K562 (cell line): ENCODE measurements around the gene CZIB.

Experiments
- CTCF ChIP-seq, 3 experiments: IDR thresholded peaks in 2 of 3; conservative IDR thresholded peaks in 1 of 3; 2 replicates each; pipeline ENCODE4 v1.5.1; 2011 to 2012; ENCODE audit warnings: low read length in 3 of 3, mild to moderate bottlenecking in 3 of 3, control low read depth in 2 of 3, improper control_type of control experiment in 1 of 3, inconsistent platforms in 1 of 3, low read depth in 1 of 3, mixed read lengths in 1 of 3, moderate library complexity in 1 of 3; ENCODE audit not compliant: insufficient read depth in 2 of 3
- GABPA ChIP-seq: fragments of 200-800 bp; sonication (Bioruptor generic); conservative IDR thresholded peaks from 2 replicates; pipeline ENCODE4 v1.6.1; 2016; ENCODE audit warnings: low read depth, missing genetic modification characterization, missing compliant biosample characterization
- MTA3 ChIP-seq: fragments of 450-650 bp; formaldehyde crosslinking; IDR thresholded peaks from 2 replicates; pipeline ENCODE4 v1.6.1; 2017; ENCODE audit warnings: mild to moderate bottlenecking, borderline replicate concordance
- POLR2A ChIP-seq: fragments of 450-650 bp; conservative IDR thresholded peaks from 2 replicates; pipeline ENCODE4 v1.6.1; 2016
- SMARCE1 ChIP-seq: fragments of 450-650 bp; IDR thresholded peaks from 2 replicates; pipeline ENCODE4 v1.7.1; 2016; ENCODE audit warnings: mild to moderate bottlenecking

- TF ChIP-seq MTA3 (no peak), POLR2A (no peak), CTCF (IDR thresholded peaks at IDR 0.05 in 2 of 3, conservative IDR thresholded peaks at IDR 0.05 in 1 of 3; ENCODE audit: insufficient read depth in 2 of 3, low read depth in 1 of 3, low read length in 3 of 3) (no peak), SMARCE1 (no peak), GABPA (tag) (no peak)
These were observed 47.3 kb upstream of the CZIB start for GRCh38 chr1:53267761-53268160.
